Neural cell (in vitro differentiated cells): ENCODE data around the gene HSD17B4. TPM values are rescaled to one million over a fixed set of nuclear protein-coding genes. Genes with fewer than 3 reads are reported as not detected.
"Not testable (repeated sequence)": the region's sequence is repeated elsewhere in the genome, so short reads cannot be mapped to it uniquely, and the experiment has no call there.

Experiments used
- H2AFZ ChIP-seq: fragments of 200-600, 300-800 bp; sonication (generic), shearing (Covaris generic); 2 replicates; pipeline ENCODE4 v1.6.0; 2014; ENCODE audit warnings: low read depth, mild to moderate bottlenecking, antibody characterized with exemption, low read length, moderate library complexity
- H3F3A ChIP-seq: fragments of 200-600 bp; shearing (Covaris generic); 2 replicates; pipeline ENCODE4 v1.6.1; 2016; ENCODE audit warnings: mild to moderate bottlenecking, moderate library complexity, mixed read lengths, antibody characterized with exemption, low read length; ENCODE audit not compliant: insufficient read depth, poor library complexity, severe bottlenecking
- H3K27ac ChIP-seq: fragments of 200-600, 300-800 bp; sonication (generic), shearing (Covaris generic); 2 replicates; pipeline ENCODE4 v1.5.1; 2014; ENCODE audit warnings: mild to moderate bottlenecking, low read length, moderate library complexity
- H3K27me3 ChIP-seq: fragments of 300-800, 200-600 bp; sonication (generic), shearing (Covaris generic); 2 replicates; pipeline ENCODE4 v1.6.0; 2014; ENCODE audit warnings: mild to moderate bottlenecking, low read depth, low read length, moderate library complexity; ENCODE audit not compliant: insufficient read depth
- H3K36me3 ChIP-seq: fragments of 300-800, 200-600 bp; sonication (generic), shearing (Covaris generic); 2 replicates; pipeline ENCODE4 v1.5.1; 2014; ENCODE audit warnings: mild to moderate bottlenecking, antibody characterized with exemption, low read length, moderate library complexity; ENCODE audit not compliant: insufficient read depth
- H3K4me2 ChIP-seq: fragments of 300-800, 200-600 bp; sonication (generic), shearing (Covaris generic); 2 replicates; pipeline ENCODE4 v1.6.0; 2014; ENCODE audit warnings: mild to moderate bottlenecking, low read length
- H3K4me3 ChIP-seq: fragments of 300-800, 200-600 bp; sonication (generic), shearing (Covaris generic); 2 replicates; pipeline ENCODE4 v1.5.1; 2014; ENCODE audit warnings: mild to moderate bottlenecking, low read length, moderate library complexity
- H3K79me2 ChIP-seq: fragments of 200-600 bp; shearing (Covaris generic); replicated peaks from 2 replicates; pipeline ENCODE4 v1.6.0; 2014; ENCODE audit warnings: mild to moderate bottlenecking, low read length, moderate library complexity; ENCODE audit not compliant: insufficient read depth
- H3K9ac ChIP-seq: fragments of 300-800, 200-600 bp; sonication (generic), shearing (Covaris generic); 2 replicates; pipeline ENCODE4 v1.6.1; 2016; ENCODE audit warnings: mild to moderate bottlenecking, low read length, mixed read lengths
- H3K9me2 ChIP-seq: fragments of 200-600 bp; shearing (Covaris generic); 2 replicates; pipeline ENCODE4 v1.6.1; 2016; ENCODE audit warnings: mild to moderate bottlenecking, low read length, mixed read lengths; ENCODE audit not compliant: insufficient read depth
- H3K9me3 ChIP-seq: fragments of 200-600, 300-800 bp; sonication (generic), shearing (Covaris generic); 2 replicates; pipeline ENCODE4 v1.6.1; 2016; ENCODE audit warnings: mild to moderate bottlenecking, mixed run types, low read length, moderate library complexity, mixed read lengths
- H4K20me1 ChIP-seq: fragments of 200-600 bp; shearing (Covaris generic); 2 replicates; pipeline ENCODE4 v1.6.1; 2016; ENCODE audit warnings: mild to moderate bottlenecking, mixed run types; ENCODE audit not compliant: insufficient read depth
- CTCF ChIP-seq: fragments of 450-650 bp; IDR thresholded peaks from 2 replicates; pipeline ENCODE4 v1.5.1; 2014; ENCODE audit warnings: antibody characterized with exemption, mild to moderate bottlenecking, moderate library complexity; ENCODE audit not compliant: poor library complexity, severe bottlenecking
- EP300 ChIP-seq: fragments of 450-650 bp; conservative IDR thresholded peaks from 2 replicates; pipeline ENCODE4 v1.6.1; 2014; ENCODE audit warnings: antibody characterized with exemption, mild to moderate bottlenecking, moderate library complexity; ENCODE audit not compliant: poor library complexity, severe bottlenecking
- EZH2 ChIP-seq: fragments of 200-600, 300-800 bp; shearing (Covaris generic), sonication (generic); IDR thresholded peaks from 2 replicates; pipeline ENCODE4 v1.6.1; 2014; ENCODE audit warnings: antibody characterized with exemption, low read length, borderline replicate concordance, mild to moderate bottlenecking; ENCODE audit not compliant: insufficient read depth, poor library complexity, severe bottlenecking
- MXI1 ChIP-seq: fragments of 450-650 bp; conservative IDR thresholded peaks from 2 replicates; pipeline ENCODE4 v1.6.1; 2014; ENCODE audit warnings: antibody characterized with exemption, mild to moderate bottlenecking; ENCODE audit not compliant: poor library complexity, severe bottlenecking
- POLR2AphosphoS5 ChIP-seq: IDR thresholded peaks from 2 replicates; pipeline ENCODE4 v1.6.1; 2012
- RAD21 ChIP-seq: fragments of 450-650 bp; conservative IDR thresholded peaks from 2 replicates; pipeline ENCODE4 v1.6.1; 2014; ENCODE audit warnings: antibody characterized with exemption, mild to moderate bottlenecking, moderate library complexity
- REST ChIP-seq: IDR thresholded peaks from 2 replicates; pipeline ENCODE4 v1.6.1; 2012; ENCODE audit warnings: borderline replicate concordance
- SMC3 ChIP-seq: fragments of 450-650 bp; conservative IDR thresholded peaks from 2 replicates; pipeline ENCODE4 v1.6.1; 2014; ENCODE audit warnings: antibody characterized with exemption, mild to moderate bottlenecking, moderate library complexity; ENCODE audit not compliant: poor library complexity
- TAF1 ChIP-seq: IDR thresholded peaks from 2 replicates; pipeline ENCODE4 v1.6.1; 2012; ENCODE audit warnings: low read depth
- polyA plus RNA-seq: library from polyadenylated mRNA; depleted of rRNA; stranded (reverse); fragments of >200 nt; gene quantifications from 2 replicates; pipeline ENCODE4 v1.2.3, GENCODE V29; 2014

Gene HSD17B4
- polyA plus RNA-seq, 1 donor from 2014 or later = 244 TPM

GRCh38 chr5:119412279-119413227, 39.7 kb upstream of the HSD17B4 start:
- no peaks in the 10 kb centered on the region for H4K20me1 ChIP-seq
- H3K36me3 ChIP-seq = no peaks in the 10 kb centered on the region
- H3K4me3 ChIP-seq = peak overlapping the region; percentile 65
- H3K27ac ChIP-seq = no peak overlapping the region
- no peaks in the 10 kb centered on the region for H3K9me2 ChIP-seq
- H3K9ac ChIP-seq = no peak overlapping the region
- H3K27me3 ChIP-seq = no peaks in the 10 kb centered on the region
- H3K79me2 ChIP-seq = no peaks in the 10 kb centered on the region
- H3K9me3 ChIP-seq = no peaks in the 10 kb centered on the region
- TF ChIP-seq RAD21 (no peak), REST (no peak)
- H3F3A ChIP-seq = no peaks in the 10 kb centered on the region
- no peak overlapping the region for H2AFZ ChIP-seq
- H3K4me2 ChIP-seq = no peak overlapping the region

GRCh38 chr5:119414124-119414734, 38.1 kb upstream of the HSD17B4 start:
- not testable (repeated sequence) for H3F3A ChIP-seq, H3K27ac ChIP-seq, H3K36me3 ChIP-seq, H3K27me3 ChIP-seq, H3K9me3 ChIP-seq, H3K9ac ChIP-seq, H3K9me2 ChIP-seq, H4K20me1 ChIP-seq, H3K4me2 ChIP-seq, H2AFZ ChIP-seq, H3K4me3 ChIP-seq, H3K79me2 ChIP-seq

GRCh38 chr5:119417891-119418605, 34.2 kb upstream of the HSD17B4 start:
- Histone ChIP-seq H3K79me2 (no peaks in the 10 kb centered on the region), H3K27me3 (no peaks in the 10 kb centered on the region), H4K20me1 (no peaks in the 10 kb centered on the region), H3F3A (no peaks in the 10 kb centered on the region), H3K4me3 (no peak overlapping the region), H3K36me3 (no peaks in the 10 kb centered on the region), H3K9me2 (no peaks in the 10 kb centered on the region), H2AFZ (no peak overlapping the region), H3K9ac (no peak overlapping the region), H3K4me2 (no peak overlapping the region), H3K27ac (no peak overlapping the region), H3K9me3 (no peaks in the 10 kb centered on the region)
- TF ChIP-seq RAD21 = no peak
- no peak for TF ChIP-seq CTCF
- TF ChIP-seq EP300 = no peak
- TF ChIP-seq MXI1 = no peak
- TF ChIP-seq TAF1 = no peak
- TF ChIP-seq EZH2 = no peak
- no peak for TF ChIP-seq POLR2AphosphoS5
- TF ChIP-seq SMC3 = no peak
- TF ChIP-seq REST = no peak
